NCI-H526 (cell line): ENCODE results near the gene EGFR.

ENCODE experiments used
- DNase-seq, 2 experiments: peaks; one replicate each; lab custom pipeline; 2025; lab: John Stamatoyannopoulos, UW

EGFR gene

GRCh38 chr7:55081472-55082227 lies 62.8 kb downstream of the EGFR start:
- no peak for DNase-seq

GRCh38 chr7:55082228-55082603 lies 63.4 kb downstream of the EGFR start:
- no peak for DNase-seq

- DNase-seq: no peak
These were observed 64.4 kb downstream of the EGFR start for GRCh38 chr7:55083206-55083605.

- DNase-seq: no peak
These were observed 65.5 kb downstream of the EGFR start for GRCh38 chr7:55084307-55084706.

- no peak for DNase-seq
These were observed 66.9 kb downstream of the EGFR start for GRCh38 chr7:55085511-55086412.

- DNase-seq: no peak
These were observed 67.8 kb downstream of the EGFR start for GRCh38 chr7:55086413-55087201.

- no peak for DNase-seq
These were observed 68.7 kb downstream of the EGFR start for GRCh38 chr7:55087521-55087961.

GRCh38 chr7:55088107-55088506 lies 69.3 kb downstream of the EGFR start:
- DNase-seq: no peak

- DNase-seq: no peak
These were observed 69.8 kb downstream of the EGFR start for GRCh38 chr7:55088620-55089019.

- DNase-seq: peak; percentile 20 to 21
These were observed 73.6 kb downstream of the EGFR start for GRCh38 chr7:55092186-55092974.

GRCh38 chr7:55092975-55093373 lies 74.2 kb downstream of the EGFR start:
- DNase-seq: no peak

GRCh38 chr7:55093674-55094073 lies 74.9 kb downstream of the EGFR start:
- DNase-seq: no peak

- no peak for DNase-seq
These were observed 75.4 kb downstream of the EGFR start for GRCh38 chr7:55094092-55094690.

GRCh38 chr7:55095672-55096071 lies 76.9 kb downstream of the EGFR start:
- DNase-seq: no peak

GRCh38 chr7:55096323-55096722 lies 77.5 kb downstream of the EGFR start:
- DNase-seq: no peak

GRCh38 chr7:55097100-55097499 lies 78.3 kb downstream of the EGFR start:
- no peak for DNase-seq

- DNase-seq: no peak
These were observed 80.4 kb downstream of the EGFR start for GRCh38 chr7:55099066-55099820.

GRCh38 chr7:55099821-55100543 lies 81.2 kb downstream of the EGFR start:
- DNase-seq: no peak

- DNase-seq: no peak
These were observed 81.9 kb downstream of the EGFR start for GRCh38 chr7:55100544-55101327.
